GM18526 (cell line): ENCODE results near the gene ZCCHC24.

Experiments used
- POLR2A ChIP-seq: IDR thresholded peaks from 3 replicates; pipeline ENCODE4 v1.6.1; 2011; ENCODE audit not compliant: insufficient read length; ENCODE audit errors: extremely low read depth

The ZCCHC24 gene

GRCh38 chr10:79442171-79443040 lies 3.0 kb downstream of the ZCCHC24 start:
- TF ChIP-seq POLR2A: no peak

GRCh38 chr10:79441433-79441832 lies 4.0 kb downstream of the ZCCHC24 start:
- TF ChIP-seq POLR2A: no peak

- no peak for TF ChIP-seq POLR2A
These were observed 5.1 kb downstream of the ZCCHC24 start for GRCh38 chr10:79440281-79440680.

GRCh38 chr10:79438699-79439085 lies 6.7 kb downstream of the ZCCHC24 start:
- TF ChIP-seq POLR2A: no peak

- TF ChIP-seq POLR2A: no peak
These were observed 7.3 kb downstream of the ZCCHC24 start for GRCh38 chr10:79438021-79438698.

DNA sequence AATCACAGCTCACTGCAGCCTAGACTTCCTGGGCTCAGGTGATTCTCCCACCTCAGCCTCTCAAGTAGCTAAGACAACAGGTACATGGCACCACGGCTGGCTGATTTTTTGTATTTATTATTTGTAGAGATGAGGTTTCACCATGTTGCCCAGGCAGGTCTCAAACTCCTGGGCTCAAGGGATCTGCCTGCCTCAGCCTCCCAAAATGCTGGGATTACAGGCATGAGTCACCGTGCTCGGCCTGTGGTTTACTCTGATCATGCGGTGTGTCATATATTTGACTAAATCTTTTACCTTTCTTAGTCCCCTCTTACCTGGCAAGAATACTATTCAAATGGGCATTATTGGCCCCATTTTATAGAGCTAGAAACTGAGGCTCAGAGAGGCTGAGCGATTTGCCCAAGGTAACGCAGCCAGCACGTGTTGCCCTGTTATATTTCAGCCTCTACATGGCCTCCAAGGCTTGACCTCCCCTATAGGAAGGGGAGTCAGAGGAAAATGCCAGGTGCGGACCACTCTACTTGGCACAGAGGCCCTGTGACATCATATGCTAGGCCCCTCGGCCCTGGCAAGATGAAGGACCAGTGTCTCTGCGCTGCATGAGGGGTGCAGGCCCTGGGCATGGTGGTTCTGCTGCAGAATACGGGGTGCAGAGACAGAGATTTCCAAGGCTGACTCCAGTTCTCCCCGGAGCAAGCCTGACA lies 8.2 kb downstream of the ZCCHC24 start:
- TF ChIP-seq POLR2A: no peak

DNA sequence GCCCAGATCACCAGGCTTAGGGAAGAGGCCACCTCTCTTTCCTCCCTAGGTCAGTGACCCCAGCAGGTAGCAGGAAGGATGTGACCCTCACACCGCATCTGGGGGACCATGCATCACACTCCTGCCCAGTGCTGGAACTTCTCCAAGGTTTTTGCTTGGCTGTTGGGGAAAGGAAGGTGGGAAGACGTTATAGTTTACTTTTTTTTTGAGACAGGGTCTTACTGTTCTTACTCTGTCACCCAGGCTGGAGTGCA lies 8.6 kb downstream of the ZCCHC24 start:
- TF ChIP-seq POLR2A: no peak

GRCh38 chr10:79436066-79436849 lies 9.2 kb downstream of the ZCCHC24 start:
- TF ChIP-seq POLR2A: no peak

DNA sequence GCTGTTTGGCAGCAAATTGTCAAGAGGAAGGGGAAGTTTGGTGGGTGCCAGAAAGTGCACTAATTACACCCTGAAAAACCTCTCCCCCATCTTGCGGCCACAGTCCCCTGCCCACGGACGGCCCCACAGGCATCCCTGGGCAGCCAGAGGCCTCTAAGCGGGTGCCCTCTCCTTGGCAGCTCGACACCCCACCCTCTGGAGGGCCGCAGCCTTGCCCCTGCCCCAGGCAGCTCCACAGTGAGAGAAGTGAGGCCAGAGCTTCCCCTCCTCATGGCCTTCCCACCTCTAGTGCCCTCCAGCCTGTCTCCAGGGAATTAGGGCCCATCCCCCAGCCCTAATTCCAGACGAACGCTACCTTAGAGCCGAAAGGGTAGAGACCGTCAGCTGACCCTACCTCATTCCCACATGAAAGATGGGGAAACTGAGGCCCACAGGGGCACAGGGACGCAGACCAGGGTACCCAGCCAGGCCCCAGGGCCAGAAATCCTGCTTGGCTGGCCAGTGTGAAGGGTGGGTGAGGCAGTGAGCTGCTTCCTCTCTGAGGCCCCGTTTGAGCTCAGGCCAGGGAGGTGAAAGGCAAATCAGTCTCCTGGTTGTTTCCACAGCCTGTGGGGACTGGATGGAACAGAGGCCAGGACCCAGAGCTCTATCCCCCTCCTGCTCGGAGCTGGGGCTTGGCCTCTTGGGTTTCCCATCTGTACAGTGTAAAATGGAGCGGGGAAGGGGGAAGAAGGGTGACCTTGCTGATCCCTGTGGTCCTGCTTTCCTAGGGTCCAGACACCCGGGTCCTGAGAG lies 10.0 kb downstream of the ZCCHC24 start:
- TF ChIP-seq POLR2A: no peak

DNA sequence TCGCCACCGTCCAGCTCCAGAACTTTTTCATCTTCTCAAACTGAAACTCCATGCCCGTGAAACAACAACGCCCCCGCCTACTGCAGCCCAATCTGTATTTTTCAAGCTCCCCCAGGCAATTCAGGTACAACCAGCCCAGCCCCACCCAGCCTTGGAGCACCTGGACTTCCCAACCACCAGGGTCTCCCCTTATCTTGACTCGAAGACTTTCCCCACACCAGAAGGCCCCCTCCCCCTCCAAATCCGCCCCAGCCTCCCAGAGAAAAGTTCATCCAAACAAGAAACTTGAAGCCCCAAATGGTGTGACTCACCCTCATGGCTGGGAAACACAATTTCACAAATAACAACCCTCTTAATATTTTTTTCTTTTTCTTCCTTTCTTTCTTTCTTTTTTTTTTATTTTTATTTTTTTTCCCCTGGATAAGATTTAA lies 10.6 kb downstream of the ZCCHC24 start:
- TF ChIP-seq POLR2A: no peak

- TF ChIP-seq POLR2A: no peak
These were observed 11.2 kb downstream of the ZCCHC24 start for GRCh38 chr10:79434223-79434687.

DNA sequence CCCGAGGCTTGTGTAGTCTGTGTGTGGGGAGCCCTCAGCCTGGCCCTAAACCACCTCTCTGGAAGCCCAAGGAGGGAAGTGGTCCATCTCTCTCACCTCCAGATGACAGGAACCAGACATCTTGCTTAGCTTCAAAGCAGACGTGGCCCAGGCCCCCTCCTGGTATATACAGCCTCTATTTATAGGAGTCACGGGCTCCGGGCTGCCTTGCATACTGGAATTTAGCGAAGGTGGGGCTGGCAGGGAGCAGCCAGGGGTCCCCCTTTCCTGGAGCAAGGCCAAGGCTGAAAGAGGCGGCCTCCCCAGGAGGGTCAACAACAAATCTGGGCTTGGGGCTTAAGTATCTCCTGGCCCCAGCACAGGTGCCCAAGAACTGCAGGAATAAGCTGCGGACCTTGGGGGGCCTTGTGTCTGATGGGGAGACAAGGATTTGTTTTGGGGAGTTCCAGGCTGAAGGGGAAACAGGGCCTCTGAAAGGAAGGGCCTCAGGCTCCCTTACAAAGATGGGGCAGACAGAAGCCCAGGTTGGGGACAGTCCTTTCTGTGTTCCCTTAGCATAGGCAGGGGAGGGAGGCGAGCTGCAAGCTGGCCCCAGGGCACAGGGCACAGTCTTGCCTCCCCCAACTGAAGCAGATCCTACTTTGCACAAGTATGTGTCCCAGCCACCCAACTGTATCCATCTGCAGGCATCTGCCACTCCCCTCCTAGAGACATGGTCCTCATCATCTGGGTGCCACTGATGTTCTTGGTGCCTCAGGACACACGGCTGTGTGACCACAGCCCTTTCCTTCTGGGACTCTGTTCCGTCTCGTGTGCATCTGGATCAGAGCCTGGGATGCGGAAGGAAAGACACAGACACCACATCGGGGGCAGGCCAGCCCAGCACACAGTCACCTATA lies 11.9 kb downstream of the ZCCHC24 start:
- TF ChIP-seq POLR2A: no peak
